GM12878 (cell line): ENCODE results near the gene NOS3. TPM values are rescaled to one million over a fixed set of nuclear protein-coding genes. Genes with fewer than 3 reads are reported as not detected.

Experiments used
- ATAC-seq: fragments of 200-7000 bp; cut with Tn5 transposase; 3 replicates; pipeline ENCODE4 v1.9.1; 2020; ENCODE audit warnings: mild to moderate bottlenecking, moderate library complexity
- BruUV-seq: library from RNA; stranded (reverse); fragments of 400-500 nt; replicated peaks from 2 replicates; lab custom pipeline; 2021; lab: Mats Ljungman, UMichigan
- CTCF ChIA-PET: fragments of 300-600 bp; sonication (Branson Sonifier 250); formaldehyde crosslinking; extraction: SDS; loops from one replicate; lab custom pipeline; 2021; ENCODE audit warnings: inconsistent platforms; lab: Yijun Ruan, JAX
- POLR2A ChIA-PET: fragments of 350-600 bp; formaldehyde crosslinking; extraction: SDS; loops from one replicate; lab custom pipeline; 2021; ENCODE audit warnings: inconsistent platforms; lab: Charles Lee
- RAD21 ChIA-PET: fragments of 300-600 bp; sonication (Branson Sonifier 250); formaldehyde crosslinking; loops from one replicate; lab custom pipeline; 2023; ENCODE audit warnings: antibody characterized with exemption; ENCODE audit not compliant: unreplicated experiment; lab: Charles Lee
- SMC1A ChIA-PET: fragments of 300-600 bp; sonication (Branson Sonifier 250); formaldehyde crosslinking; loops from one replicate; lab custom pipeline; 2023; ENCODE audit not compliant: unreplicated experiment, uncharacterized antibody; lab: Charles Lee
- DNase-seq: peaks from one replicate; pipeline ENCODE4 v3.0.0-alpha.2; 2011; ENCODE audit warnings: low read depth, low spot score
- FAIRE-seq: peaks from 3 replicates; lab custom pipeline; 2011; peaks lifted over from hg19 to GRCh38; lab: Jason Lieb, UNC
- H2AFZ ChIP-seq: 2 replicates; pipeline ENCODE4 v1.6.0; 2011; ENCODE audit warnings: low read depth, low read length, control low read depth; ENCODE audit not compliant: control insufficient read depth
- H3K27ac ChIP-seq: 2 replicates; pipeline ENCODE4 v1.5.1; 2011; ENCODE audit warnings: control low read depth; ENCODE audit not compliant: control insufficient read depth, insufficient read depth
- H3K27me3 ChIP-seq, 2 experiments: replicated peaks in 1 of 2; 2 replicates each; pipeline versions ENCODE4 v1.6.0 to v1.6.1; 2011; ENCODE audit warnings: low read length in 1 of 2; ENCODE audit not compliant: control insufficient read depth in 2 of 2, insufficient read depth in 2 of 2
- H3K36me3 ChIP-seq, 2 experiments: 2 replicates each; pipeline ENCODE4 v1.5.1; 2011; ENCODE audit warnings: low read length in 1 of 2; ENCODE audit not compliant: control insufficient read depth in 2 of 2, insufficient read depth in 2 of 2
- H3K4me1 ChIP-seq: 2 replicates; pipeline ENCODE4 v1.6.1; 2011; ENCODE audit warnings: mild to moderate bottlenecking, low read length, moderate library complexity, mixed read lengths; ENCODE audit not compliant: control insufficient read depth, insufficient read depth
- H3K4me2 ChIP-seq: 2 replicates; pipeline ENCODE4 v1.6.0; 2011; ENCODE audit warnings: control low read depth; ENCODE audit not compliant: control insufficient read depth, insufficient read depth
- H3K4me3 ChIP-seq: fragments of 200-600 bp; sonication (generic); 2 replicates; pipeline ENCODE4 v1.5.1; 2016
- H3K79me2 ChIP-seq: 2 replicates; pipeline ENCODE4 v1.6.0; 2011; ENCODE audit warnings: low read length; ENCODE audit not compliant: control insufficient read depth, insufficient read depth
- H3K9ac ChIP-seq: 2 replicates; pipeline ENCODE4 v1.8.0; 2011; ENCODE audit warnings: low read length, control low read depth, mixed read lengths; ENCODE audit not compliant: control insufficient read depth, insufficient read depth
- H3K9me3 ChIP-seq: replicated peaks from 3 replicates; pipeline ENCODE4 v1.5.1; 2011; ENCODE audit warnings: mild to moderate bottlenecking, low read length; ENCODE audit not compliant: control insufficient read depth, insufficient read depth
- H4K20me1 ChIP-seq: 2 replicates; pipeline ENCODE4 v1.6.0; 2011; ENCODE audit not compliant: control insufficient read depth, insufficient read depth
- CHD2 ChIP-seq: IDR thresholded peaks from 2 replicates; pipeline ENCODE4 v1.6.1; 2011; ENCODE audit warnings: low read depth, low read length, improper control_type of control experiment, borderline replicate concordance
- EED ChIP-seq: sonication (generic); IDR thresholded peaks from 2 replicates; pipeline ENCODE4 v1.6.1; 2016; ENCODE audit warnings: antibody characterized with exemption, low read depth
- IRF4 ChIP-seq: IDR thresholded peaks from 2 replicates; pipeline ENCODE4 v1.6.1; 2011; ENCODE audit warnings: low read depth, low read length
- PML ChIP-seq: IDR thresholded peaks from 2 replicates; pipeline ENCODE4 v1.6.1; 2012; ENCODE audit warnings: low read length, inconsistent platforms
- SREBF2 ChIP-seq: IDR thresholded peaks from 2 replicates; pipeline ENCODE4 v1.6.1; 2012; ENCODE audit warnings: mild to moderate bottlenecking, low read length
- ZNF687 ChIP-seq: fragments of 450-650 bp; IDR thresholded peaks from 2 replicates; pipeline ENCODE4 v1.6.1; 2017; ENCODE audit warnings: mild to moderate bottlenecking, moderate library complexity
- WGBS: methylation state at CpG from one replicate; pipeline ENCODE4 v1.1.6; 2016; ENCODE audit warnings: low lambda C conversion rate; ENCODE audit not compliant: insufficient replicate concordance, insufficient coverage; ENCODE audit errors: missing lambda C conversion rate; 5-methylcytosine and 5-hydroxymethylcytosine counted together
- in situ Hi-C: fragments of 300-500 bp; cut with MboI; formaldehyde crosslinking; loops from 9 replicates; pipeline ENCODE4 v1.14.3; 2018; ENCODE audit warnings: mixed read lengths
- intact Hi-C: fragments of 100-400 bp; cut with micrococcal nuclease; formaldehyde crosslinking; loops from one replicate; pipeline ENCODE4 v1.14.2; 2022; ENCODE audit not compliant: unreplicated experiment
- polyA plus RNA-seq, 11 experiments: library from polyadenylated mRNA; depleted of rRNA in 4 of 11; unstranded in 6 of 11; stranded (reverse) in 5 of 11; fragments of >200 nt; fragmentation: Nextera tagmentation in 4 of 11; fragmentation: Illumina TruSeq in 1 of 11; extraction: Ambion mirVana in 4 of 11; extraction: Trizol in 1 of 11; gene quantifications; 1 replicate in 1 of 11; 2 replicates in 10 of 11; pipeline versions ENCODE4 v1.2.1 to v1.2.3, GENCODE V29; 2011 to 2016; ENCODE audit warnings: inconsistent platforms in 2 of 11, missing spikeins in 2 of 11, low read depth in 1 of 11
- total RNA-seq, 4 experiments: library from RNA; depleted of rRNA in 3 of 4; stranded (reverse); fragments of >200 nt in 3 of 4; fragmentation: Illumina TruSeq in 1 of 4; extraction: Trizol in 1 of 4; gene quantifications; 2 replicates each; pipeline versions ENCODE4 v1.2.1 to v1.2.3, GENCODE V29; 2013 to 2021

The NOS3 gene
- total and polyA plus RNA-seq, 10 of the 15 experiments (the other 5 are each of a cell fraction or from before 2014, with no cell fraction given): 0.06 to 0.92 (median 0.30) TPM; not detected in 3

- ATAC-seq: no peak
- intact Hi-C loops: no loop called here
Observed at GRCh38 chr7:150964593-150965111, 26.2 kb upstream of the NOS3 start.

More at GRCh38 chr7:150964593-150965111, 26.2 kb upstream of the NOS3 start:
- H4K20me1 ChIP-seq: no peaks in the 10 kb centered on the region
- in situ Hi-C loops: no loop called here
- POLR2A ChIA-PET: no interaction called here
- H2AFZ ChIP-seq: no peak overlapping the region
- SMC1A ChIA-PET: no interaction called here
- no peaks in the 10 kb centered on the region for H3K4me1 ChIP-seq
- 40% methylated on average over 16 of the region's 16 CpGs for WGBS
- RAD21 ChIA-PET: no interaction called here
- no peak for TF ChIP-seq ZNF687
- TF ChIP-seq CHD2: no peak
- no peak for TF ChIP-seq IRF4
- TF ChIP-seq SREBF2: no peak
- no peak for TF ChIP-seq EED
- no peak for TF ChIP-seq PML
- no peaks in the 10 kb centered on the region for H3K79me2 ChIP-seq
- CTCF ChIA-PET: interaction anchor here (0.9 to 2.2 kb wide), 2 partner anchors 20 to 26 kb away, joined by 3 to 9 read pairs; no protein-coding TSS in a partner anchor
- no peak overlapping the region for H3K27ac ChIP-seq
- no peaks in the 10 kb centered on the region for H3K36me3 ChIP-seq
- DNase-seq: no peak
- H3K9ac ChIP-seq: no peak overlapping the region
- FAIRE-seq: no peak
- no TSS peak for BruUV-seq
- H3K4me3 ChIP-seq: no peak overlapping the region
- H3K27me3 ChIP-seq: peaks cover 0 to 2% of the 10 kb centered on the region in 2 experiments; a peak in 2 of 4 replicates
- no peak overlapping the region for H3K4me2 ChIP-seq
- H3K9me3 ChIP-seq: no peaks in the 10 kb centered on the region
